ENCODE results near the gene TP53TG5. TPM values are rescaled to one million over a fixed set of nuclear protein-coding genes. Genes with fewer than 3 reads are reported as not detected.

TP53TG5 gene
- total and polyA plus RNA-seq, 2 of the 8 experiments (the other 6 are each of a cell fraction or from before 2014, with no cell fraction given) = not detected

- TF ChIP-seq TCF12 (IDR thresholded peaks at IDR 0.05; ENCODE audit: low read depth, low read length) = no peak
- TF ChIP-seq HDAC6 (IDR thresholded peaks at IDR 0.05; ENCODE audit: low read depth, low read length) = no peak
- no peak for TF ChIP-seq BCL11A (IDR thresholded peaks at IDR 0.05; ENCODE audit: low read depth in 2 of 2, low read length in 2 of 2)
- TF ChIP-seq JUND (IDR thresholded peaks at IDR 0.05; ENCODE audit: low read length) = peak; percentile 65
- TF ChIP-seq CHD1 (IDR thresholded peaks at IDR 0.05; ENCODE audit: low read depth, low read length) = peak; percentile 67; the same call in 1 of the 2 replicates
- TF ChIP-seq KDM5A (IDR thresholded peaks at IDR 0.05; ENCODE audit: low read length) = no peak
- no peak for TF ChIP-seq SRF (IDR thresholded peaks at IDR 0.05; ENCODE audit: low read depth, low read length)
- TF ChIP-seq KDM4A (IDR thresholded peaks at IDR 0.05; ENCODE audit: low read depth, low read length, severe bottlenecking) = peak; percentile 85
- no peak for TF ChIP-seq ZNF274 (IDR thresholded peaks at IDR 0.05; ENCODE audit: borderline replicate concordance, extremely low read depth, low read length)
- TF ChIP-seq POU5F1 (IDR thresholded peaks at IDR 0.05; ENCODE audit: low read depth, low read length) = no peak
- TF ChIP-seq KDM1A (IDR thresholded peaks at IDR 0.05; ENCODE audit: borderline replicate concordance, low read length) = no peak
- TF ChIP-seq BACH1 (IDR thresholded peaks at IDR 0.05; ENCODE audit: low read length) = no peak
- TF ChIP-seq ATF2 (IDR thresholded peaks at IDR 0.05; ENCODE audit: low read length) = no peak
- no peak for TF ChIP-seq YY1 (IDR thresholded peaks at IDR 0.05; ENCODE audit: low read depth, low read length)
- no peak for TF ChIP-seq POLR2AphosphoS5 (IDR thresholded peaks at IDR 0.05; ENCODE audit: low read depth, low read length)
- no peak for TF ChIP-seq CTBP2 (IDR thresholded peaks at IDR 0.05; ENCODE audit: borderline replicate concordance, insufficient read depth, insufficient read length, low read length)
- TF ChIP-seq CTCF (IDR thresholded peaks at IDR 0.05; ENCODE audit: control extremely low read depth in 1 of 3, insufficient read depth in 1 of 3, low read depth in 1 of 3, low read length in 3 of 3) = peak; percentile 70 to 91 (median 83)
- TF ChIP-seq CEBPB (IDR thresholded peaks at IDR 0.05; ENCODE audit: low read depth, low read length) = no peak
- no peak for TF ChIP-seq CHD2 (IDR thresholded peaks at IDR 0.05; ENCODE audit: low read length)
- no peak for TF ChIP-seq SIRT6 (IDR thresholded peaks at IDR 0.05; ENCODE audit: low read length)
- peak; percentile 57; the same call in 1 of the 2 replicates for TF ChIP-seq SP4 (IDR thresholded peaks at IDR 0.05; ENCODE audit: low read length)
These were observed 15.1 kb downstream of the TP53TG5 start, which contains the start of gene SYS1 (continued) for GRCh38 chr20:45362804-45363610.

Data from H1 (cell line).